ENCODE data around the gene FXYD1. TPM values are rescaled to one million over a fixed set of nuclear protein-coding genes. Genes with fewer than 3 reads are reported as not detected.

FXYD1 gene
- total RNA-seq, 1 experiment from 2014 or later: 13.3 TPM

DNA sequence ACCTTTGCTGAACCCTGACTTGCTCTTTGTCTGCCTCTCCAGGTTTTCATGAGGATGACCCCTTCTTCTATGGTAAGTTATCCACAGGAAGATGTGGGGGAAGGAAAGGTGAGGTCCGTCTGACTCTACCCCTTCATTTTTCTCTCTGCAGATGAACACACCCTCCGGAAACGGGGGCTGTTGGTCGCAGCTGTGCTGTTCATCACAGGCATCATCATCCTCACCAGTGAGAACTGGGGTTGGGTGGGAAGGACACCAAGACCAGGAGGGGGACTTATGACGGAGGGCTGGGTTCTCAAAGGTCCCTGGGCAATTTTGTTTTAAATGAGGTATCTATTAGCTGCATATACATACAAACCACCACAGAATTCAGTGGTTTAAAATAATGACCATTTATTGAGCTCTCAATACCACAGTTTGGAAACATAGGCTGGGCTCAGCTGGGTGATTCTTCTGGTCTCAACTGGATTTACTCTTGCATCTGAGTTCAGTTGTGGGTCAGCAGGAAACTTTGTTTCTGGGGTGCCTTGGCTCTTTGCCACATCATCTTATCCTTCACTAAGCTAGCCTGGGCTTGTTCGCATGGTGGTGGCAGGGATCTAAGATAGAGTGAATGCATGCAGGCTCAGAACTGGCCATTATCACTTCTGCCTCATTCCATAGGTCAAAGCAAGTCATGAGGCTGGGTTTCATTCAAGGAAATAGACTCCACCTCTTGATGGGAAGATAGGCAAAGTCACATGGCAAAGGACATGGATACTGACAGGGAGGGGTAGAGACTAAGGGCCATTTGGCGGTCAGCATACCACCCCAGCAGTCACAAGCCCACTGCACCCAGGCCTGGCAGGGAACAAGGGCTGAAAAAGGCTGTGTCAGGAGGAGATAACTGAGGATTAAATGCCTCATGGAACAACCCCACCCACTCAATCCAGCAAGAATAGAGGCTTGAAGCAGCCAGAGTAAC lies 27.8 kb downstream of the FXYD1 start (continued):
- no peak for TF ChIP-seq MLX (CRISPR knock-in tag; IDR thresholded peaks at IDR 0.05)
- TF ChIP-seq, protein P1, sequence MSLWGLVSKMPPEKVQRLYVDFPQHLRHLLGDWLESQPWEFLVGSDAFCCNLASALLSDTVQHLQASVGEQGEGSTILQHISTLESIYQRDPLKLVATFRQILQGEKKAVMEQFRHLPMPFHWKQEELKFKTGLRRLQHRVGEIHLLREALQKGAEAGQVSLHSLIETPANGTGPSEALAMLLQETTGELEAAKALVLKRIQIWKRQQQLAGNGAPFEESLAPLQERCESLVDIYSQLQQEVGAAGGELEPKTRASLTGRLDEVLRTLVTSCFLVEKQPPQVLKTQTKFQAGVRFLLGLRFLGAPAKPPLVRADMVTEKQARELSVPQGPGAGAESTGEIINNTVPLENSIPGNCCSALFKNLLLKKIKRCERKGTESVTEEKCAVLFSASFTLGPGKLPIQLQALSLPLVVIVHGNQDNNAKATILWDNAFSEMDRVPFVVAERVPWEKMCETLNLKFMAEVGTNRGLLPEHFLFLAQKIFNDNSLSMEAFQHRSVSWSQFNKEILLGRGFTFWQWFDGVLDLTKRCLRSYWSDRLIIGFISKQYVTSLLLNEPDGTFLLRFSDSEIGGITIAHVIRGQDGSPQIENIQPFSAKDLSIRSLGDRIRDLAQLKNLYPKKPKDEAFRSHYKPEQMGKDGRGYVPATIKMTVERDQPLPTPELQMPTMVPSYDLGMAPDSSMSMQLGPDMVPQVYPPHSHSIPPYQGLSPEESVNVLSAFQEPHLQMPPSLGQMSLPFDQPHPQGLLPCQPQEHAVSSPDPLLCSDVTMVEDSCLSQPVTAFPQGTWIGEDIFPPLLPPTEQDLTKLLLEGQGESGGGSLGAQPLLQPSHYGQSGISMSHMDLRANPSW (CRISPR knock-in tag; conservative IDR thresholded peaks at IDR 0.05; ENCODE audit: low read depth): no peak
- TF ChIP-seq PRRX2 (CRISPR knock-in tag; IDR thresholded peaks at IDR 0.05): no peak
- TF ChIP-seq, protein P2, sequence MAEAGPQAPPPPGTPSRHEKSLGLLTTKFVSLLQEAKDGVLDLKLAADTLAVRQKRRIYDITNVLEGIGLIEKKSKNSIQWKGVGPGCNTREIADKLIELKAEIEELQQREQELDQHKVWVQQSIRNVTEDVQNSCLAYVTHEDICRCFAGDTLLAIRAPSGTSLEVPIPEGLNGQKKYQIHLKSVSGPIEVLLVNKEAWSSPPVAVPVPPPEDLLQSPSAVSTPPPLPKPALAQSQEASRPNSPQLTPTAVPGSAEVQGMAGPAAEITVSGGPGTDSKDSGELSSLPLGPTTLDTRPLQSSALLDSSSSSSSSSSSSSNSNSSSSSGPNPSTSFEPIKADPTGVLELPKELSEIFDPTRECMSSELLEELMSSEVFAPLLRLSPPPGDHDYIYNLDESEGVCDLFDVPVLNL (CRISPR knock-in tag; IDR thresholded peaks at IDR 0.05; ENCODE audit: borderline replicate concordance, low read depth): no peak
- TF ChIP-seq JAZF1 (CRISPR knock-in tag; IDR thresholded peaks at IDR 0.05): no peak
- TF ChIP-seq ESRRA (CRISPR knock-in tag; IDR thresholded peaks at IDR 0.05; ENCODE audit: borderline replicate concordance): no peak
- TF ChIP-seq, protein P3, sequence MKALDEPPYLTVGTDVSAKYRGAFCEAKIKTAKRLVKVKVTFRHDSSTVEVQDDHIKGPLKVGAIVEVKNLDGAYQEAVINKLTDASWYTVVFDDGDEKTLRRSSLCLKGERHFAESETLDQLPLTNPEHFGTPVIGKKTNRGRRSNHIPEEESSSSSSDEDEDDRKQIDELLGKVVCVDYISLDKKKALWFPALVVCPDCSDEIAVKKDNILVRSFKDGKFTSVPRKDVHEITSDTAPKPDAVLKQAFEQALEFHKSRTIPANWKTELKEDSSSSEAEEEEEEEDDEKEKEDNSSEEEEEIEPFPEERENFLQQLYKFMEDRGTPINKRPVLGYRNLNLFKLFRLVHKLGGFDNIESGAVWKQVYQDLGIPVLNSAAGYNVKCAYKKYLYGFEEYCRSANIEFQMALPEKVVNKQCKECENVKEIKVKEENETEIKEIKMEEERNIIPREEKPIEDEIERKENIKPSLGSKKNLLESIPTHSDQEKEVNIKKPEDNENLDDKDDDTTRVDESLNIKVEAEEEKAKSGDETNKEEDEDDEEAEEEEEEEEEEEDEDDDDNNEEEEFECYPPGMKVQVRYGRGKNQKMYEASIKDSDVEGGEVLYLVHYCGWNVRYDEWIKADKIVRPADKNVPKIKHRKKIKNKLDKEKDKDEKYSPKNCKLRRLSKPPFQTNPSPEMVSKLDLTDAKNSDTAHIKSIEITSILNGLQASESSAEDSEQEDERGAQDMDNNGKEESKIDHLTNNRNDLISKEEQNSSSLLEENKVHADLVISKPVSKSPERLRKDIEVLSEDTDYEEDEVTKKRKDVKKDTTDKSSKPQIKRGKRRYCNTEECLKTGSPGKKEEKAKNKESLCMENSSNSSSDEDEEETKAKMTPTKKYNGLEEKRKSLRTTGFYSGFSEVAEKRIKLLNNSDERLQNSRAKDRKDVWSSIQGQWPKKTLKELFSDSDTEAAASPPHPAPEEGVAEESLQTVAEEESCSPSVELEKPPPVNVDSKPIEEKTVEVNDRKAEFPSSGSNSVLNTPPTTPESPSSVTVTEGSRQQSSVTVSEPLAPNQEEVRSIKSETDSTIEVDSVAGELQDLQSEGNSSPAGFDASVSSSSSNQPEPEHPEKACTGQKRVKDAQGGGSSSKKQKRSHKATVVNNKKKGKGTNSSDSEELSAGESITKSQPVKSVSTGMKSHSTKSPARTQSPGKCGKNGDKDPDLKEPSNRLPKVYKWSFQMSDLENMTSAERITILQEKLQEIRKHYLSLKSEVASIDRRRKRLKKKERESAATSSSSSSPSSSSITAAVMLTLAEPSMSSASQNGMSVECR (CRISPR knock-in tag; IDR thresholded peaks at IDR 0.05; ENCODE audit: borderline replicate concordance): no peak
- no peak for TF ChIP-seq FOXP1 (CRISPR knock-in tag; IDR thresholded peaks at IDR 0.05; ENCODE audit: borderline replicate concordance)
- TF ChIP-seq ZNF138 (CRISPR knock-in tag; conservative IDR thresholded peaks at IDR 0.05): no peak
- TF ChIP-seq ERG (CRISPR knock-in tag; IDR thresholded peaks at IDR 0.05): no peak
- TF ChIP-seq NR3C1 (CRISPR knock-in tag; conservative IDR thresholded peaks at IDR 0.05; ENCODE audit: low read depth): no peak
- TF ChIP-seq ETV6 (CRISPR knock-in tag; IDR thresholded peaks at IDR 0.05): no peak
- TF ChIP-seq TEAD1 (CRISPR knock-in tag; IDR thresholded peaks at IDR 0.05): no peak
- TF ChIP-seq IRF2 (CRISPR knock-in tag; IDR thresholded peaks at IDR 0.05; ENCODE audit: borderline replicate concordance, low read depth): no peak

All from WTC11 (cell line).